ENCODE results near the gene RCOR3. TPM values are rescaled to one million over a fixed set of nuclear protein-coding genes. Genes with fewer than 3 reads are reported as not detected.

Gene RCOR3
- total and polyA plus RNA-seq, 2 of the 8 experiments (the other 6 are each of a cell fraction or from before 2014, with no cell fraction given): 21.4 to 36.3 TPM

- TF ChIP-seq TBP (IDR thresholded peaks at IDR 0.05; ENCODE audit: low read depth, low read length) (no peak), CREB1 (IDR thresholded peaks at IDR 0.05) (no peak), CHD2 (IDR thresholded peaks at IDR 0.05; ENCODE audit: low read length) (no peak), NANOG (IDR thresholded peaks at IDR 0.05; ENCODE audit: insufficient read depth, low read depth, low read length, poor library complexity, severe bottlenecking) (no peak)
These were observed 76.5 kb downstream of the RCOR3 start (continued) for GRCh38 chr1:211335522-211336157.
